ENCODE measurements around the gene MRM2. TPM values are rescaled to one million over a fixed set of nuclear protein-coding genes. Genes with fewer than 3 reads are reported as not detected.

Gene MRM2
- total RNA-seq, 1 experiment from 2014 or later = 34.7 TPM

GRCh38 chr7:2201686-2202360 is 40.2 kb downstream of the MRM2 start:
- H3K9ac ChIP-seq (ENCODE audit: low read length) = no peak overlapping the region
- RAD21 ChIA-PET (ENCODE audit: low non-redundant PET in 1 of 2, low total read pairs in 2 of 2, uncharacterized antibody in 2 of 2, unreplicated experiment in 2 of 2) = no interaction called here
- CTCF ChIA-PET = no interaction called here
- peaks cover 3 to 10% of the 10 kb centered on the region in 2 experiments; a peak in 2 of 4 replicates for H3K36me3 ChIP-seq (ENCODE audit: control insufficient read depth in 1 of 2, insufficient read depth in 2 of 2, low read length in 2 of 2)
- no peaks in the 10 kb centered on the region for H3K9me3 ChIP-seq (ENCODE audit: control insufficient read depth in 1 of 2, insufficient read depth in 1 of 2, low read depth in 1 of 2, low read length in 2 of 2)
- H3K27me3 ChIP-seq (ENCODE audit: insufficient read depth, low read length) = no peaks in the 10 kb centered on the region
- DNase-seq (ENCODE audit: low read depth, low spot score) (no peak), ATAC-seq (no peak)
- TF ChIP-seq CBX3 (IDR thresholded peaks at IDR 0.05; ENCODE audit: low read depth) (no peak), SIN3A (IDR thresholded peaks at IDR 0.05; ENCODE audit: low read depth) (no peak), SP1 (IDR thresholded peaks at IDR 0.05; ENCODE audit: low read depth) (no peak), EGR1 (IDR thresholded peaks at IDR 0.05; ENCODE audit: low read depth) (no peak), JUND (IDR thresholded peaks at IDR 0.05) (no peak), POLR2A (IDR thresholded peaks at IDR 0.05; ENCODE audit: borderline replicate concordance, extremely low read depth, insufficient read depth, insufficient read length) (no peak), ZFX (IDR thresholded peaks at IDR 0.05) (no peak), SRF (IDR thresholded peaks at IDR 0.05; ENCODE audit: low read depth) (no peak), TCF7L2 (IDR thresholded peaks at IDR 0.05; ENCODE audit: borderline replicate concordance, extremely low read depth, insufficient read depth, insufficient read length) (no peak), YY1 (IDR thresholded peaks at IDR 0.05; ENCODE audit: extremely low read depth, insufficient replicate concordance, low read depth, low read length) (no peak), CTCF (IDR thresholded peaks at IDR 0.05 in 2 of 3, conservative IDR thresholded peaks at IDR 0.05 in 1 of 3; ENCODE audit: borderline replicate concordance in 1 of 3, insufficient read depth in 1 of 3, low read depth in 2 of 3, low read length in 2 of 3) (no peak), CEBPB (IDR thresholded peaks at IDR 0.05; ENCODE audit: low read depth) (no peak), EZH2phosphoT487 (IDR thresholded peaks at IDR 0.05; ENCODE audit: borderline replicate concordance) (no peak), EZH2 (IDR thresholded peaks at IDR 0.05) (no peak), ELF1 (IDR thresholded peaks at IDR 0.05; ENCODE audit: borderline replicate concordance, low read depth) (no peak), FOSL1 (IDR thresholded peaks at IDR 0.05; ENCODE audit: low read depth) (no peak), POLR2AphosphoS5 (IDR thresholded peaks at IDR 0.05; ENCODE audit: low read depth, low read length) (no peak), REST (IDR thresholded peaks at IDR 0.05; ENCODE audit: low read depth) (no peak), ZBTB33 (IDR thresholded peaks at IDR 0.05; ENCODE audit: extremely low read depth, insufficient replicate concordance, low read length) (no peak), ZNF274 (IDR thresholded peaks at IDR 0.05; ENCODE audit: low read depth, low read length) (no peak)
- H3K4me3 ChIP-seq (replicated peaks in 1 of 2; ENCODE audit: low read depth in 1 of 2, low read length in 2 of 2) = no peak overlapping the region
- intact Hi-C loops (cut with micrococcal nuclease) = loop anchor here (10.0 kb wide), 1 partner anchor 97 kb away; no protein-coding TSS in a partner anchor
- POLR2A ChIA-PET = no interaction called here
- no peaks in the 10 kb centered on the region for H3K79me2 ChIP-seq (ENCODE audit: insufficient read depth, low read length)
- H3K4me2 ChIP-seq (ENCODE audit: low read length) = no peak overlapping the region
- H3K27ac ChIP-seq (ENCODE audit: low read depth, low read length) = no peak overlapping the region
- no TSS peak for BruUV-seq (replicated peaks)
- no peaks in the 10 kb centered on the region for H3K9me2 ChIP-seq (ENCODE audit: insufficient read depth)
- no peaks in the 10 kb centered on the region for H3K4me1 ChIP-seq (ENCODE audit: control insufficient read depth in 1 of 2, insufficient read depth in 2 of 2, low read length in 2 of 2)
- no peaks in the 10 kb centered on the region for H4K20me1 ChIP-seq (ENCODE audit: insufficient read depth)
- H2AFZ ChIP-seq (ENCODE audit: low read depth, low read length, poor library complexity, severe bottlenecking) = no peak overlapping the region

Measured in HCT116 (cell line).